ENCODE results near the gene RBM19. TPM values are rescaled to one million over a fixed set of nuclear protein-coding genes. Genes with fewer than 3 reads are reported as not detected.

RBM19 gene
- total and polyA plus RNA-seq, 2 donors (not counting 3 experiments of a cell fraction or from before 2014, with no cell fraction given) = 13.2 to 34.4 TPM

DNA sequence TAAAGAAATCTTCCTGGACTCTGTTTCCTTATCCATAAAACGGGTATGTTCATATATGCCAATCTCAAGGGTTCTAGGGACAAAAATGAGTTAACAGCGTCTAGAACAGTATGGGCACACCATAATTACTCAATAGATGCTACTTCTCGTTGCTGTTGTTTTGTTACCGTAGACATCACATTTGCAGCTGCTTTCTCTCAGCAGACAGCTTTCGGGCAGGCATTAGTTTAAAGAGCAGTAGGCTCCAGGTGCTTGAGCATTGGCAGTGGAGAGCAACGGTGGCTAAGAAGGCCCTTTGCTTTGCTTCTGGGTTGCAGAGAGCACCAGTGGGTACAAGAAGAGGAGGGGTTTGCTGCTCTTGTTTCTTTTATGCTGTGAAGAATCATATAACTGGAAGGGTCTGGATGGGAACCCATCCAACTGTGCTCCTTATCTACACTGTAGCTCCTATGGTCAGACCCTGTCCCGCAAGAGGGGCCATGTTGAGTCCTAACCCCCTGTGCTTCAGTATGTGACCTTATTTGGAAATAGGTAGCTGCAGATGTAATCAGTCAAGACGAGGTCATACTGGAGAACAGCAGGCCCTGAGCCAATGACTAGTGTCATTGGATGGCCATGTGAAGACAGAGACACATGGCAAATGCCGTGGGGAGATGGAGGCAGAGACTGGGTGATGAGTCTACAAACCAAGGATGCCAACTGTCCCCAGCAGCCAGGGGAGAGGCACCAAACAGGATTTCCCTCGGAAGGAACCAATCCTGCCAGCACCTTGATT lies 120.0 kb downstream of the RBM19 start:
- intact Hi-C loops (cut with micrococcal nuclease) (no loop called here), dilution Hi-C loops (cut with MboI; ENCODE audit: extremely low pct_ligation_motif_present, low sequenced_read_pairs) (no loop called here)
- FAIRE-seq = no peak
- TF ChIP-seq POLR2AphosphoS5 (IDR thresholded peaks at IDR 0.05; ENCODE audit: insufficient read depth, low read depth, low read length) = no peak
- TF ChIP-seq JUN (IDR thresholded peaks at IDR 0.05; ENCODE audit: borderline replicate concordance, insufficient read depth, insufficient read length, low read depth) = no peak
- no peak for TF ChIP-seq FOS (IDR thresholded peaks at IDR 0.05; ENCODE audit: borderline replicate concordance, insufficient read depth, low read length)
- TF ChIP-seq MYC (IDR thresholded peaks at IDR 0.05; ENCODE audit: low read depth, low read length) = no peak
- TF ChIP-seq EZH2 (IDR thresholded peaks at IDR 0.05; ENCODE audit: borderline replicate concordance, low read depth, low read length, severe bottlenecking) = no peak
- TF ChIP-seq MAX (IDR thresholded peaks at IDR 0.05; ENCODE audit: insufficient read depth, insufficient read length) = no peak
- no peak for TF ChIP-seq GATA2 (IDR thresholded peaks at IDR 0.05; ENCODE audit: insufficient read depth, insufficient read length, low read depth, low read length)
- TF ChIP-seq CTCF (IDR thresholded peaks at IDR 0.05; ENCODE audit: extremely low read depth in 1 of 2, insufficient read depth in 1 of 2, low read depth in 1 of 2, low read length in 2 of 2) = no peak
- TF ChIP-seq POLR2A (IDR thresholded peaks at IDR 0.05; ENCODE audit: low read depth, low read length) = no peak
- ChIA-PET POLR2A (no interaction called here), CTCF (no interaction called here)
- no peaks in the 10 kb centered on the region for H3K9me3 ChIP-seq (replicated peaks; ENCODE audit: control insufficient read depth, insufficient read depth, low read length)
- no peak overlapping the region for H3K4me2 ChIP-seq (ENCODE audit: insufficient read depth, low read length)
- H3K27ac ChIP-seq (ENCODE audit: insufficient read depth, low read depth, low read length) = no peak overlapping the region
- H4K20me1 ChIP-seq (replicated peaks; ENCODE audit: control insufficient read depth, extremely low read depth, insufficient read depth, low read length) = no peaks in the 10 kb centered on the region
- DNase-seq (ENCODE audit: low read depth, low spot score) = no peak
- H3K4me1 ChIP-seq (ENCODE audit: control insufficient read depth, extremely low read depth, insufficient read depth, low read length) = no peaks in the 10 kb centered on the region
- H3K36me3 ChIP-seq (ENCODE audit: control insufficient read depth in 2 of 2, extremely low read depth in 1 of 2, insufficient read depth in 2 of 2, low read length in 2 of 2) = peaks cover 0 to 2% of the 10 kb centered on the region in 2 experiments
- H3K9ac ChIP-seq (replicated peaks; ENCODE audit: extremely low read depth, insufficient read depth, low read length) = no peak overlapping the region
- no peak overlapping the region for H3K4me3 ChIP-seq (replicated peaks in 1 of 3; ENCODE audit: insufficient read depth in 1 of 3, low read depth in 1 of 3, low read length in 3 of 3)
- H3K27me3 ChIP-seq (ENCODE audit: control insufficient read depth in 2 of 2, insufficient read depth in 2 of 2, low read length in 2 of 2) = no peaks in the 10 kb centered on the region
- no peaks in the 10 kb centered on the region for H3K79me2 ChIP-seq (ENCODE audit: control insufficient read depth, insufficient read depth, low read length)
- H2AFZ ChIP-seq (ENCODE audit: low read depth, low read length) = no peak overlapping the region
- no peaks in the 10 kb centered on the region for H3K9me1 ChIP-seq (replicated peaks; ENCODE audit: control insufficient read depth, extremely low read depth, insufficient read depth, low read length)
- BruUV-seq (replicated peaks) = no TSS peak

All from endothelial cell of umbilical vein (primary cell).